NT2/D1 (cell line): ENCODE data around the gene CD37.

Source experiments
- SUZ12 ChIP-seq: IDR thresholded peaks from 2 replicates; pipeline ENCODE4 v1.6.1; 2011; ENCODE audit not compliant: insufficient read length, insufficient read depth; ENCODE audit errors: extremely low read depth
- ZNF274 ChIP-seq: IDR thresholded peaks from 2 replicates; pipeline ENCODE4 v1.6.1; 2011; ENCODE audit warnings: mild to moderate bottlenecking, low read depth, low read length

- no peak for TF ChIP-seq ZNF274
- no peak for TF ChIP-seq SUZ12
Measured at GRCh38 chr19:49297403-49297802, 37.8 kb upstream of the CD37 start.
